IMR-90 (cell line): ENCODE results near the gene AUTS2. TPM values are rescaled to one million over a fixed set of nuclear protein-coding genes. Genes with fewer than 3 reads are reported as not detected.

Source experiments
- ATAC-seq: fragments of 200-7000 bp; cut with Tn5 transposase; 2 replicates; pipeline ENCODE4 v1.9.1; 2020; ENCODE audit warnings: low read depth, mild to moderate bottlenecking, moderate library complexity
- BruUV-seq: library from RNA; stranded (reverse); fragments of 400-500 nt; replicated peaks from 2 replicates; lab custom pipeline; 2021; lab: Mats Ljungman, UMichigan
- CTCF ChIA-PET: fragments of 300-600 bp; formaldehyde crosslinking; extraction: SDS; loops from one replicate; lab custom pipeline; 2021; ENCODE audit warnings: antibody characterized with exemption; lab: Yijun Ruan, JAX
- POLR2A ChIA-PET: fragments of 300-600 bp; sonication (Branson Sonifier 250); formaldehyde crosslinking; loops from one replicate; lab custom pipeline; 2022; ENCODE audit warnings: antibody characterized with exemption; ENCODE audit not compliant: unreplicated experiment; lab: Charles Lee
- DNase-seq: peaks from one replicate; pipeline ENCODE4 v3.0.0; 2013
- H2AFZ ChIP-seq: replicated peaks from 2 replicates; pipeline ENCODE3; 2013; ENCODE audit warnings: low read length, mild to moderate bottlenecking; ENCODE audit not compliant: poor library complexity
- H2AK5ac ChIP-seq: 2 replicates; pipeline ENCODE4 v1.6.1; 2013; ENCODE audit warnings: low read depth, low read length, inconsistent platforms
- H2AK9ac ChIP-seq: replicated peaks from 2 replicates; pipeline ENCODE3; 2013; ENCODE audit warnings: mild to moderate bottlenecking, low read depth, low read length, moderate library complexity; ENCODE audit not compliant: poor library complexity
- H2BK120ac ChIP-seq: 2 replicates; pipeline ENCODE4 v1.6.1; 2013; ENCODE audit warnings: low read depth, low read length, inconsistent platforms
- H2BK15ac ChIP-seq: 3 replicates; pipeline ENCODE4 v1.6.1; 2013; ENCODE audit warnings: low read depth, low read length, inconsistent platforms
- H2BK20ac ChIP-seq: 2 replicates; pipeline ENCODE4 v1.6.1; 2013; ENCODE audit warnings: low read depth, mild to moderate bottlenecking, inconsistent platforms, low read length, moderate library complexity
- H2BK5ac ChIP-seq: 2 replicates; pipeline ENCODE4 v1.6.1; 2013; ENCODE audit warnings: mild to moderate bottlenecking, low read depth, low read length, inconsistent platforms; ENCODE audit not compliant: poor library complexity, severe bottlenecking
- H3K14ac ChIP-seq: replicated peaks from 2 replicates; pipeline ENCODE4 v1.6.1; 2013; ENCODE audit warnings: low read depth, low read length, inconsistent platforms
- H3K18ac ChIP-seq: 2 replicates; pipeline ENCODE4 v1.6.1; 2013; ENCODE audit warnings: low read depth, low read length, control low read depth
- H3K23ac ChIP-seq: 2 replicates; pipeline ENCODE4 v1.6.1; 2013; ENCODE audit warnings: low read depth, low read length, inconsistent platforms
- H3K27ac ChIP-seq: 2 replicates; pipeline ENCODE4 v1.5.1; 2013; ENCODE audit warnings: mild to moderate bottlenecking, control low read depth, low read length; ENCODE audit not compliant: insufficient read depth
- H3K27me3 ChIP-seq: 2 replicates; pipeline ENCODE4 v1.6.1; 2013; ENCODE audit warnings: low read length; ENCODE audit not compliant: control insufficient read depth, insufficient read depth
- H3K36me3 ChIP-seq: 2 replicates; pipeline ENCODE4 v1.6.1; 2013; ENCODE audit warnings: low read length, mixed read lengths; ENCODE audit not compliant: control insufficient read depth, insufficient read depth
- H3K4ac ChIP-seq: 2 replicates; pipeline ENCODE4 v1.6.1; 2013; ENCODE audit warnings: low read depth, low read length, inconsistent platforms
- H3K4me1 ChIP-seq: 2 replicates; pipeline ENCODE4 v1.6.1; 2013; ENCODE audit warnings: low read length, mixed read lengths; ENCODE audit not compliant: control insufficient read depth, insufficient read depth
- H3K4me2 ChIP-seq: 2 replicates; pipeline ENCODE4 v1.6.1; 2013; ENCODE audit warnings: low read depth, mild to moderate bottlenecking, control low read depth, low read length, moderate library complexity
- H3K4me3 ChIP-seq: 2 replicates; pipeline ENCODE4 v1.5.1; 2013; ENCODE audit warnings: low read depth, mild to moderate bottlenecking, control low read depth, low read length, moderate library complexity; ENCODE audit not compliant: insufficient read depth
- H3K56ac ChIP-seq: 2 replicates; pipeline ENCODE4 v1.6.1; 2013; ENCODE audit warnings: low read length, inconsistent platforms; ENCODE audit not compliant: insufficient read depth; ENCODE audit errors: extremely low read depth
- H3K79me1 ChIP-seq, 2 experiments: 2 replicates each; pipeline ENCODE4 v1.6.1; 2013; ENCODE audit warnings: low read length in 2 of 2, inconsistent platforms in 1 of 2, low read depth in 1 of 2
- H3K9ac ChIP-seq: 2 replicates; pipeline ENCODE4 v1.6.1; 2013; ENCODE audit warnings: low read depth, low read length, control low read depth
- H3K9me1 ChIP-seq: 2 replicates; pipeline ENCODE4 v1.6.1; 2013; ENCODE audit warnings: low read length, inconsistent platforms; ENCODE audit not compliant: insufficient read depth
- H3K9me3 ChIP-seq: 2 replicates; pipeline ENCODE4 v1.6.1; 2013; ENCODE audit warnings: low read length; ENCODE audit not compliant: control insufficient read depth, insufficient read depth
- H4K20me1 ChIP-seq: 2 replicates; pipeline ENCODE4 v1.6.1; 2013; ENCODE audit warnings: low read length, inconsistent platforms; ENCODE audit not compliant: insufficient read depth
- H4K5ac ChIP-seq: 2 replicates; pipeline ENCODE4 v1.6.1; 2013; ENCODE audit warnings: mild to moderate bottlenecking, low read depth, low read length, control low read depth
- H4K8ac ChIP-seq, 2 experiments: 2 replicates each; pipeline ENCODE4 v1.6.1; 2013; ENCODE audit warnings: low read depth in 2 of 2, low read length in 2 of 2, control low read depth in 1 of 2, inconsistent platforms in 1 of 2
- H4K91ac ChIP-seq: 2 replicates; pipeline ENCODE4 v1.6.1; 2013; ENCODE audit warnings: low read depth, low read length, inconsistent platforms; ENCODE audit not compliant: insufficient read depth
- BHLHE40 ChIP-seq: fragments of 150-350 bp; IDR thresholded peaks from 2 replicates; pipeline ENCODE4 v1.6.1; 2016; ENCODE audit warnings: mild to moderate bottlenecking, low read depth, low read length
- CEBPB ChIP-seq: IDR thresholded peaks from 2 replicates; pipeline ENCODE4 v1.6.1; 2012; ENCODE audit warnings: low read depth, low read length, improper control_type of control experiment
- CHD1 ChIP-seq: IDR thresholded peaks from 2 replicates; pipeline ENCODE4 v1.6.1; 2012; ENCODE audit warnings: low read depth, low read length, improper control_type of control experiment
- FOS ChIP-seq: fragments of 150-350 bp; IDR thresholded peaks from 2 replicates; pipeline ENCODE4 v1.6.1; 2016; ENCODE audit warnings: low read depth, low read length
- MAFK ChIP-seq: IDR thresholded peaks from 2 replicates; pipeline ENCODE4 v1.6.1; 2012; ENCODE audit warnings: low read depth, low read length, improper control_type of control experiment
- MAZ ChIP-seq: IDR thresholded peaks from 2 replicates; pipeline ENCODE4 v1.6.1; 2012; ENCODE audit warnings: low read depth, mild to moderate bottlenecking, low read length, improper control_type of control experiment, moderate library complexity, borderline replicate concordance
- MXI1 ChIP-seq: IDR thresholded peaks from 2 replicates; pipeline ENCODE4 v1.6.1; 2012; ENCODE audit warnings: low read depth, mild to moderate bottlenecking, low read length, moderate library complexity, borderline replicate concordance
- NFE2L2 ChIP-seq: fragments of 150-350 bp; IDR thresholded peaks from 2 replicates; pipeline ENCODE4 v1.6.1; 2016; ENCODE audit warnings: low read depth, mild to moderate bottlenecking, low read length
- POLR2A ChIP-seq: IDR thresholded peaks from 2 replicates; pipeline ENCODE4 v1.6.1; 2012; ENCODE audit warnings: mild to moderate bottlenecking, low read depth, low read length
- RAD21 ChIP-seq: IDR thresholded peaks from 2 replicates; pipeline ENCODE4 v1.6.1; 2012; ENCODE audit warnings: low read length, improper control_type of control experiment
- RCOR1 ChIP-seq: IDR thresholded peaks from 2 replicates; pipeline ENCODE4 v1.6.1; 2012; ENCODE audit warnings: mild to moderate bottlenecking, low read length, improper control_type of control experiment; ENCODE audit not compliant: insufficient replicate concordance
- RFX5 ChIP-seq: IDR thresholded peaks from 2 replicates; pipeline ENCODE4 v1.8.0; 2012; ENCODE audit warnings: low read depth, mild to moderate bottlenecking, low read length, moderate library complexity
- SMC3 ChIP-seq: fragments of 150-350 bp; IDR thresholded peaks from 2 replicates; pipeline ENCODE4 v1.6.1; 2016; ENCODE audit warnings: low read depth, mild to moderate bottlenecking, antibody characterized with exemption, low read length, moderate library complexity
- WGBS, 2 experiments: methylation state at CpG; one replicate each; pipeline versions ENCODE4 v1.1.5 to v1.1.7; 2013; ENCODE audit warnings: missing lambda C conversion rate in 2 of 2; ENCODE audit not compliant: insufficient read length in 1 of 2; ENCODE audit errors: extremely low coverage in 2 of 2; 5-methylcytosine and 5-hydroxymethylcytosine counted together
- dilution Hi-C: fragments of 300-500 bp; cut with HindIII; formaldehyde crosslinking; loops from one replicate; pipeline ENCODE4 v1.14.3; 2018; ENCODE audit warnings: low sequenced_read_pairs; ENCODE audit not compliant: unreplicated experiment
- in situ Hi-C: fragments of 300-500 bp; cut with MboI; formaldehyde crosslinking; loops from 3 replicates; pipeline ENCODE4 v1.14.3; 2019; ENCODE audit warnings: low sequenced_read_pairs, inconsistent platforms, mixed read lengths
- intact Hi-C: fragments of 100-400 bp; cut with micrococcal nuclease; formaldehyde crosslinking; loops from 2 replicates; pipeline ENCODE4 v1.10.0; 2022
- polyA plus RNA-seq, 3 experiments: library from polyadenylated mRNA; depleted of rRNA; stranded (reverse); fragments of >200 nt; gene quantifications; 2 replicates each; pipeline ENCODE4 v1.2.3, GENCODE V29; 2012; ENCODE audit warnings: low replicate concordance in 1 of 3
- total RNA-seq: library from RNA; depleted of rRNA; stranded (reverse); fragments of >200 nt; gene quantifications from 2 replicates; pipeline ENCODE4 v1.2.3, GENCODE V29; 2012
- TF ChIP-seq, protein P1 (sequence below): fragments of 150-350 bp; IDR thresholded peaks from 2 replicates; pipeline ENCODE4 v1.6.1; 2017; ENCODE audit warnings: mild to moderate bottlenecking, antibody characterized with exemption, low read length, low read depth
- TF ChIP-seq, protein P2 (sequence below): fragments of 150-350 bp; IDR thresholded peaks from 2 replicates; pipeline ENCODE4 v1.6.1; 2016; ENCODE audit warnings: low read depth, mild to moderate bottlenecking, low read length, moderate library complexity, borderline replicate concordance
- TF ChIP-seq, protein P3 (sequence below): conservative IDR thresholded peaks from 2 replicates; pipeline ENCODE4 v1.5.1; 2012; ENCODE audit warnings: mild to moderate bottlenecking, low read depth, low read length, improper control_type of control experiment

AUTS2 gene
- total and polyA plus RNA-seq, 2 of the 4 experiments (the other 2 are of a cell fraction), result 0.90 to 3.0 TPM

DNA sequence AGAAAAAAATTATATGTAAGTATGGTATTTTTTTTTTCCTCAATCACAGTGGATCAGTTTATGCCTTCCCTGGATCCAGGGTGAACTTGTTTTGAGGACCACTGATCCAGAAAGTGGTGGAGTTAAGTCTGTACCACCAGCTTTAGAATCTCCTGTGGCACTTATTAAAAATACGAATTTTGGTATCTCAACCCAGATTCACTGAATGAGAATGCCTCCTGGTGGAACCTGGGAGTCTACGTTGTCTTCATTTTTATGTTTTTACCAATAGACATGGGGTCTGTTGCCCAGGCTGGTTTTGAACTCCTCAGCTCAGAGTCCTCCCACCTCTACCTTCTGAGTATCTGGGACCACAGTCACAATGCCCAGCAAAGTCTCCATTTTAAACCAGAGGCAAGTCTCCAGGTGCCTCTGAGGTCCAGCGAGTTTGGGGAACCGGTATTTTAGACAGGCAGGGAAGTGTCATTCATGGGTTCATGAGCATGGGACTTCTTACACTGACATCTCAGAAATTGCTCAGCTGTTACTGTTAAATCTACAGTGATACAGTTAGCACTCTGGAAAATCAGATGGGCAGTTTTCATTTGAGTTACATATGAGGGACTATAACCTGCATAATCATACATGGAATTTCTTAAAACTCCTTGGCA lies 200.9 kb downstream of the AUTS2 start:
- Histone ChIP-seq H2AK5ac (no peak overlapping the region), H3K27me3 (no peaks in the 10 kb centered on the region), H3K9me3 (no peaks in the 10 kb centered on the region), H4K8ac (no peak overlapping the region), H3K4me2 (no peak overlapping the region), H3K36me3 (no peaks in the 10 kb centered on the region), H3K79me1 (no peaks in the 10 kb centered on the region), H2BK20ac (no peak overlapping the region), H3K4me1 (no peaks in the 10 kb centered on the region), H2AFZ (no peak overlapping the region), H2BK5ac (no peak overlapping the region), H3K18ac (no peak overlapping the region), H4K5ac (no peak overlapping the region), H4K91ac (no peak overlapping the region), H3K4me3 (no peak overlapping the region), H3K56ac (no peak overlapping the region), H2BK15ac (no peak overlapping the region), H3K4ac (no peak overlapping the region), H3K14ac (no peak overlapping the region), H3K23ac (no peak overlapping the region), H3K9me1 (no peaks in the 10 kb centered on the region), H2AK9ac (no peak overlapping the region), H3K27ac (no peak overlapping the region), H3K9ac (no peak overlapping the region), H2BK120ac (no peak overlapping the region), H4K20me1 (no peaks in the 10 kb centered on the region)
- TF ChIP-seq, protein P1, sequence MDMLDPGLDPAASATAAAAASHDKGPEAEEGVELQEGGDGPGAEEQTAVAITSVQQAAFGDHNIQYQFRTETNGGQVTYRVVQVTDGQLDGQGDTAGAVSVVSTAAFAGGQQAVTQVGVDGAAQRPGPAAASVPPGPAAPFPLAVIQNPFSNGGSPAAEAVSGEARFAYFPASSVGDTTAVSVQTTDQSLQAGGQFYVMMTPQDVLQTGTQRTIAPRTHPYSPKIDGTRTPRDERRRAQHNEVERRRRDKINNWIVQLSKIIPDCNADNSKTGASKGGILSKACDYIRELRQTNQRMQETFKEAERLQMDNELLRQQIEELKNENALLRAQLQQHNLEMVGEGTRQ, result no peak
- no peak for TF ChIP-seq FOS
- TF ChIP-seq RCOR1, result no peak
- TF ChIP-seq CEBPB, result no peak
- TF ChIP-seq MAZ, result no peak
- TF ChIP-seq, protein P2, sequence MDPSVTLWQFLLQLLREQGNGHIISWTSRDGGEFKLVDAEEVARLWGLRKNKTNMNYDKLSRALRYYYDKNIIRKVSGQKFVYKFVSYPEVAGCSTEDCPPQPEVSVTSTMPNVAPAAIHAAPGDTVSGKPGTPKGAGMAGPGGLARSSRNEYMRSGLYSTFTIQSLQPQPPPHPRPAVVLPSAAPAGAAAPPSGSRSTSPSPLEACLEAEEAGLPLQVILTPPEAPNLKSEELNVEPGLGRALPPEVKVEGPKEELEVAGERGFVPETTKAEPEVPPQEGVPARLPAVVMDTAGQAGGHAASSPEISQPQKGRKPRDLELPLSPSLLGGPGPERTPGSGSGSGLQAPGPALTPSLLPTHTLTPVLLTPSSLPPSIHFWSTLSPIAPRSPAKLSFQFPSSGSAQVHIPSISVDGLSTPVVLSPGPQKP, result no peak
- no peak for TF ChIP-seq SMC3
- no peak for TF ChIP-seq CHD1
- no peak for TF ChIP-seq NFE2L2
- no peak for TF ChIP-seq MAFK
- TF ChIP-seq, protein P3, sequence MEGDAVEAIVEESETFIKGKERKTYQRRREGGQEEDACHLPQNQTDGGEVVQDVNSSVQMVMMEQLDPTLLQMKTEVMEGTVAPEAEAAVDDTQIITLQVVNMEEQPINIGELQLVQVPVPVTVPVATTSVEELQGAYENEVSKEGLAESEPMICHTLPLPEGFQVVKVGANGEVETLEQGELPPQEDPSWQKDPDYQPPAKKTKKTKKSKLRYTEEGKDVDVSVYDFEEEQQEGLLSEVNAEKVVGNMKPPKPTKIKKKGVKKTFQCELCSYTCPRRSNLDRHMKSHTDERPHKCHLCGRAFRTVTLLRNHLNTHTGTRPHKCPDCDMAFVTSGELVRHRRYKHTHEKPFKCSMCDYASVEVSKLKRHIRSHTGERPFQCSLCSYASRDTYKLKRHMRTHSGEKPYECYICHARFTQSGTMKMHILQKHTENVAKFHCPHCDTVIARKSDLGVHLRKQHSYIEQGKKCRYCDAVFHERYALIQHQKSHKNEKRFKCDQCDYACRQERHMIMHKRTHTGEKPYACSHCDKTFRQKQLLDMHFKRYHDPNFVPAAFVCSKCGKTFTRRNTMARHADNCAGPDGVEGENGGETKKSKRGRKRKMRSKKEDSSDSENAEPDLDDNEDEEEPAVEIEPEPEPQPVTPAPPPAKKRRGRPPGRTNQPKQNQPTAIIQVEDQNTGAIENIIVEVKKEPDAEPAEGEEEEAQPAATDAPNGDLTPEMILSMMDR, result no peak
- TF ChIP-seq RAD21, result no peak
- TF ChIP-seq BHLHE40, result no peak
- no peak for TF ChIP-seq MXI1
- TF ChIP-seq POLR2A, result no peak
- no peak for TF ChIP-seq RFX5
- dilution Hi-C loops, result no loop called here
- WGBS, 2 experiments, result no CpG with 5 or more reads among the region's 4 CpGs
- no TSS peak for BruUV-seq
- intact Hi-C loops, result no loop called here
- ChIA-PET CTCF (no interaction called here), POLR2A (no interaction called here)
- ATAC-seq, result no peak
- in situ Hi-C loops, result no loop called here
- no peak for DNase-seq
